GM12878 (cell line): ENCODE data around the gene PRSS36. TPM values are rescaled to one million over a fixed set of nuclear protein-coding genes. Genes with fewer than 3 reads are reported as not detected.
A peak's percentile ranks its signal among the peaks of the same experiment; 100 is the strongest.

Source experiments
- BHLHE40 ChIP-seq, 2 experiments: fragments of 450-650 bp in 1 of 2; IDR thresholded peaks; 2 replicates each; pipeline ENCODE4 v1.6.1; 2011 to 2017; ENCODE audit warnings: low read depth in 2 of 2, borderline replicate concordance in 1 of 2, improper control_type of control experiment in 1 of 2, low read length in 1 of 2, mild to moderate bottlenecking in 1 of 2
- ESRRA ChIP-seq: IDR thresholded peaks from 2 replicates; pipeline ENCODE4 v1.6.1; 2012; ENCODE audit warnings: mild to moderate bottlenecking, low read length, improper control_type of control experiment
- JUNB ChIP-seq: IDR thresholded peaks from 2 replicates; pipeline ENCODE4 v1.6.1; 2016; ENCODE audit warnings: antibody characterized with exemption, mild to moderate bottlenecking
- KLF5 ChIP-seq: fragments of 450-650 bp; IDR thresholded peaks from 2 replicates; pipeline ENCODE4 v1.6.1; 2014; ENCODE audit warnings: mild to moderate bottlenecking; ENCODE audit not compliant: partially characterized antibody
- PBX3 ChIP-seq: IDR thresholded peaks from 2 replicates; pipeline ENCODE4 v1.6.1; 2011; ENCODE audit warnings: mild to moderate bottlenecking, low read depth, low read length, moderate library complexity; ENCODE audit not compliant: insufficient replicate concordance
- POLR2AphosphoS5 ChIP-seq: IDR thresholded peaks from 2 replicates; pipeline ENCODE4 v1.6.1; 2011; ENCODE audit warnings: mild to moderate bottlenecking, low read length, inconsistent platforms
- SMC3 ChIP-seq: IDR thresholded peaks from 2 replicates; pipeline ENCODE4 v1.6.1; 2011; ENCODE audit warnings: low read length, improper control_type of control experiment, borderline replicate concordance
- SPI1 ChIP-seq: IDR thresholded peaks from 2 replicates; pipeline ENCODE4 v1.6.1; 2011; ENCODE audit warnings: low read depth, mild to moderate bottlenecking, low read length, moderate library complexity, borderline replicate concordance; ENCODE audit not compliant: insufficient read depth
- SRF ChIP-seq, 2 experiments: IDR thresholded peaks; 2 replicates each; pipeline ENCODE4 v1.6.1; 2011; ENCODE audit warnings: low read depth in 2 of 2, low read length in 2 of 2, mild to moderate bottlenecking in 1 of 2, moderate library complexity in 1 of 2
- TARDBP ChIP-seq: IDR thresholded peaks from 2 replicates; pipeline ENCODE4 v1.6.1; 2016; ENCODE audit warnings: borderline replicate concordance
- ZBTB33 ChIP-seq: fragments of 450-650 bp; IDR thresholded peaks from 2 replicates; pipeline ENCODE4 v1.6.1; 2017; ENCODE audit warnings: mild to moderate bottlenecking
- ZBTB40 ChIP-seq: fragments of 450-650 bp; IDR thresholded peaks from 2 replicates; pipeline ENCODE4 v1.6.1; 2016; ENCODE audit warnings: mild to moderate bottlenecking, moderate library complexity, borderline replicate concordance
- ZZZ3 ChIP-seq: IDR thresholded peaks from 2 replicates; pipeline ENCODE4 v1.6.1; 2011; ENCODE audit warnings: low read depth; ENCODE audit not compliant: control insufficient read depth, insufficient read length
- polyA plus RNA-seq, 11 experiments: library from polyadenylated mRNA; depleted of rRNA in 4 of 11; unstranded in 6 of 11; stranded (reverse) in 5 of 11; fragments of >200 nt; fragmentation: Nextera tagmentation in 4 of 11; fragmentation: Illumina TruSeq in 1 of 11; extraction: Ambion mirVana in 4 of 11; extraction: Trizol in 1 of 11; gene quantifications; 1 replicate in 1 of 11; 2 replicates in 10 of 11; pipeline versions ENCODE4 v1.2.1 to v1.2.3, GENCODE V29; 2011 to 2016; ENCODE audit warnings: inconsistent platforms in 2 of 11, missing spikeins in 2 of 11, low read depth in 1 of 11
- total RNA-seq, 4 experiments: library from RNA; depleted of rRNA in 3 of 4; stranded (reverse); fragments of >200 nt in 3 of 4; fragmentation: Illumina TruSeq in 1 of 4; extraction: Trizol in 1 of 4; gene quantifications; 2 replicates each; pipeline versions ENCODE4 v1.2.1 to v1.2.3, GENCODE V29; 2013 to 2021

The PRSS36 gene
- total and polyA plus RNA-seq, 10 of the 15 experiments (the other 5 are each of a cell fraction or from before 2014, with no cell fraction given), result 0.11 to 1.1 (median 0.17) TPM; not detected in 3

- TF ChIP-seq SRF (IDR thresholded peaks at IDR 0.05; ENCODE audit: low read depth in 2 of 2, low read length in 2 of 2) (peak in 1 of 2 experiments; percentile 46; a peak in 1 of 4 replicates), KLF5 (peak; percentile 57), SPI1 (peak; percentile 24; the same call in 1 of the 2 replicates), ZZZ3 (no peak), ESRRA (peak; percentile 34), TARDBP (peak; percentile 78; the same call in 1 of the 2 replicates), BHLHE40 (IDR thresholded peaks at IDR 0.05; ENCODE audit: borderline replicate concordance in 1 of 2, low read depth in 2 of 2, low read length in 1 of 2) (peak in 1 of 2 experiments; percentile 71; a peak in 2 of 4 replicates), ZBTB33 (0 out of 2 replicates have a peak, but pooled peaks have one; percentile 16), ZBTB40 (peak; percentile 92), PBX3 (peak; percentile 33), SMC3 (0 out of 2 replicates have a peak, but pooled peaks have one; percentile 6), POLR2AphosphoS5 (peak; percentile 88), JUNB (no peak)
These were observed 32.3 kb downstream of the PRSS36 start, which contains the start of gene KAT8 (continued) for GRCh38 chr16:31117384-31118222.
